ENCODE measurements around the gene DUOXA2. TPM values are rescaled to one million over a fixed set of nuclear protein-coding genes. Genes with fewer than 3 reads are reported as not detected.

DUOXA2 gene
- total RNA-seq, 4 donors from 2014 or later = 0.49 to 0.62 TPM; not detected in 2

DNA sequence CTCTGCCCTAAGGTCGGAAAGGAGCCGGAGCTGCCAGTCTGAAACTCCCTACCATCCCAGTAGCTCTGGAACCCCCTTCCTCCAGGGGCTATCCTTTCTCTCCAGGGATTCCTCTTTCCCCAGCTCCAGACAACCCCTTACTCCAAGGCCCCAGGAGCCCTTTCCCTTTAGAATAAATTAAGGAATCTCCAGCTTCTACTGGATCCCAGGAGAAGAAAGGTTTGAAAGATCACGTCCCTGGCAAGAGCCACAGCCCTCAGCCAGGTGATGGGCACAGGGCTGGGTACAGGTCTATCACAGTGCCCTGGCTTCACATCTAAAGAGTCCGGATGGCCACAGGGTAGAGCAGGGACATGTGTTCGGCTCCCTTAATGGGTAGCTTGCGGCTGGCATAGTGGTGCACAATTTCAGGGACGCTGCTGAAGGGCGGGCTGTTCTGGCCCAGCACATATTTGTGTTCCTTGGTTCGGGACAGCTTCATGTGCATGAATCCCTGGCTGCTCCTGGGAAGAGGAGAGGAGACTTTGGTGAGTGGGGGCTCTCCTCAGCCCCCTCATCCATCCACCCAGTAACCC lies 53.6 kb downstream of the DUOXA2 start:
- 57% methylated on average over 7 of the region's 9 CpGs; no CpG with 5 or more reads in 1 of the 2 donors for WGBS, 2 donors (ENCODE audit: low coverage in 1 of 2)
- no peak for ATAC-seq
- TF ChIP-seq EP300 (IDR thresholded peaks at IDR 0.05) (no peak), POLR2AphosphoS5 (IDR thresholded peaks at IDR 0.05) (no peak), POLR2A (IDR thresholded peaks at IDR 0.05) (no peak)
- TF ChIP-seq, protein P1, sequence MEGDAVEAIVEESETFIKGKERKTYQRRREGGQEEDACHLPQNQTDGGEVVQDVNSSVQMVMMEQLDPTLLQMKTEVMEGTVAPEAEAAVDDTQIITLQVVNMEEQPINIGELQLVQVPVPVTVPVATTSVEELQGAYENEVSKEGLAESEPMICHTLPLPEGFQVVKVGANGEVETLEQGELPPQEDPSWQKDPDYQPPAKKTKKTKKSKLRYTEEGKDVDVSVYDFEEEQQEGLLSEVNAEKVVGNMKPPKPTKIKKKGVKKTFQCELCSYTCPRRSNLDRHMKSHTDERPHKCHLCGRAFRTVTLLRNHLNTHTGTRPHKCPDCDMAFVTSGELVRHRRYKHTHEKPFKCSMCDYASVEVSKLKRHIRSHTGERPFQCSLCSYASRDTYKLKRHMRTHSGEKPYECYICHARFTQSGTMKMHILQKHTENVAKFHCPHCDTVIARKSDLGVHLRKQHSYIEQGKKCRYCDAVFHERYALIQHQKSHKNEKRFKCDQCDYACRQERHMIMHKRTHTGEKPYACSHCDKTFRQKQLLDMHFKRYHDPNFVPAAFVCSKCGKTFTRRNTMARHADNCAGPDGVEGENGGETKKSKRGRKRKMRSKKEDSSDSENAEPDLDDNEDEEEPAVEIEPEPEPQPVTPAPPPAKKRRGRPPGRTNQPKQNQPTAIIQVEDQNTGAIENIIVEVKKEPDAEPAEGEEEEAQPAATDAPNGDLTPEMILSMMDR (IDR thresholded peaks at IDR 0.05) = no peak
- peaks cover 0 to 15% of the 10 kb centered on the region in 2 donors for H3K36me3 ChIP-seq
- H3K9me3 ChIP-seq = no peaks in the 10 kb centered on the region
- H3K4me3 ChIP-seq = peak overlapping the region; percentile 63 to 80
- peaks cover 0 to 51% (median 5%) of the 10 kb centered on the region in 3 donors for H3K4me1 ChIP-seq
- H3K27ac ChIP-seq = peak overlapping the region; percentile 97 to 99 (median 98)
- H3K27me3 ChIP-seq = no peaks in the 10 kb centered on the region

Other genes with a start within 250 kb of the DUOXA2 start
- gene TERB2, start 157.6 kb upstream of the DUOXA2 start, total RNA-seq = not detected
- gene SORD, start 91.1 kb upstream of the DUOXA2 start, total RNA-seq = 1 to 10 TPM; 2.6 to 9.4 (median 7.9) TPM
- gene DUOX2, start 154 bp upstream of the DUOXA2 start, total RNA-seq = 1 to 10 TPM in 1 of 4 donors, under 1 TPM in 3; 0.13 to 1.5 (median 0.54) TPM
- 1 to 10 TPM in 2 of 4 donors, under 1 TPM in 1, not detected in 1; 0.67 to 1.7 (median 1.7) TPM for gene DUOXA1, start 15.6 kb downstream of the DUOXA2 start, total RNA-seq
- 1 to 10 TPM in 2 of 4 donors, under 1 TPM in 2; 0.08 to 2.7 (median 1.1) TPM for gene DUOX1, start 15.7 kb downstream of the DUOXA2 start, total RNA-seq
- gene SHF, start 73.6 kb downstream of the DUOXA2 start, total RNA-seq = 1 to 10 TPM; 4.4 to 10.0 (median 7.4) TPM
- not detected for gene SLC28A2, start 137.9 kb downstream of the DUOXA2 start, total RNA-seq

Data from gastroesophageal sphincter (tissue), 4 donors.